Stimulated activated naive B cell treated with anti-CD40 and anti-IgM and Interleukin-4, amounts not matched to agents 10 μg/mL and 1 μg/mL and 100 μg/mL, for 72 hours (primary cell): ENCODE data around the gene SNX4.

Experiments
- ATAC-seq, 2 donors: fragments of 150-1000 bp; cut with Tn5 transposase; replicated peaks; 2 replicates each; pipeline ENCODE4 v1.10.0; 2021; ENCODE audit warnings: moderate library complexity in 1 of 2
- DNase-seq: peaks from one replicate; pipeline ENCODE4 v3.0.0; 2021
- H3K27ac Mint-ChIP-seq: one replicate; pipeline ENCODE4 v1.8.0; 2022; ENCODE audit warnings: mild to moderate bottlenecking, mixed read lengths
- H3K27me3 Mint-ChIP-seq, 2 donors: one replicate each; pipeline ENCODE4 v1.8.0; 2022; ENCODE audit warnings: mixed read lengths in 2 of 2
- H3K36me3 Mint-ChIP-seq, 2 donors: one replicate each; pipeline ENCODE4 v1.8.0; 2022; ENCODE audit warnings: mixed read lengths in 2 of 2, mild to moderate bottlenecking in 1 of 2
- H3K4me1 Mint-ChIP-seq, 2 donors: one replicate each; pipeline ENCODE4 v1.8.0; 2022; ENCODE audit warnings: mixed read lengths in 2 of 2, mild to moderate bottlenecking in 1 of 2
- H3K4me3 Mint-ChIP-seq, 2 donors: one replicate each; pipeline ENCODE4 v1.8.0; 2022; ENCODE audit warnings: mild to moderate bottlenecking in 2 of 2, mixed read lengths in 2 of 2, moderate library complexity in 1 of 2
- H3K9me3 Mint-ChIP-seq, 2 donors: one replicate each; pipeline ENCODE4 v1.8.0; 2022; ENCODE audit warnings: mixed read lengths in 2 of 2, mild to moderate bottlenecking in 1 of 2

The SNX4 gene

GRCh38 chr3:125437631-125438435 is 82.2 kb downstream of the SNX4 start:
- ATAC-seq (peak in 1 of 2 donors; percentile 35), DNase-seq (peak; percentile 27)
- H3K36me3 Mint-ChIP-seq: peaks cover 8% of the 10 kb centered on the region in 2 donors
- H3K4me1 Mint-ChIP-seq: peaks cover 0 to 4% of the 10 kb centered on the region in 2 donors
- no peaks in the 10 kb centered on the region for H3K27me3 Mint-ChIP-seq
- no peak overlapping the region for H3K4me3 Mint-ChIP-seq
- H3K27ac Mint-ChIP-seq: no peak overlapping the region
- H3K9me3 Mint-ChIP-seq: no peaks in the 10 kb centered on the region

DNA sequence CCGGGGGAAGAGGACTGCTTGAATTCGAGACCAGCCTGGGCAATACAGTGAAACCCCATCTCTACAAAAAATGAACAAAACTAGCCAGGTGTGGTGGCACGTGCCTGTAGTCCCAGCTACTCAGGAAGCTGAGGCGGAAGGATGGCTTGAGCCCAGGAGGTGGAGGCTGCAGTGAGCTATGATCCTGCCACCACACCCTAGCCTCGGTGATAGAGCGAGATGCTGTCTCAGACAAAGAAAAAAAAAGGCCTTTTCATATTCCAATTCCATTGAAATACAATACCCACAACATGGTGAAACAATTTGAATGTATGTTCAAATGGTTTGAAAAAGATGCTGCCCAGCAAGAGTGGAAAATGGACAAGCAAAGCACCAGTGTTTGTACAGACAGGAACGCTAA is 83.1 kb downstream of the SNX4 start:
- Mint-ChIP-seq H3K27me3 (no peaks in the 10 kb centered on the region), H3K4me1 (peaks cover 0 to 4% of the 10 kb centered on the region in 2 donors), H3K36me3 (peaks cover 0 to under 1% of the 10 kb centered on the region in 2 donors), H3K27ac (no peak overlapping the region), H3K9me3 (no peaks in the 10 kb centered on the region), H3K4me3 (no peak overlapping the region)
- ATAC-seq: no peak
- no peak for DNase-seq

DNA sequence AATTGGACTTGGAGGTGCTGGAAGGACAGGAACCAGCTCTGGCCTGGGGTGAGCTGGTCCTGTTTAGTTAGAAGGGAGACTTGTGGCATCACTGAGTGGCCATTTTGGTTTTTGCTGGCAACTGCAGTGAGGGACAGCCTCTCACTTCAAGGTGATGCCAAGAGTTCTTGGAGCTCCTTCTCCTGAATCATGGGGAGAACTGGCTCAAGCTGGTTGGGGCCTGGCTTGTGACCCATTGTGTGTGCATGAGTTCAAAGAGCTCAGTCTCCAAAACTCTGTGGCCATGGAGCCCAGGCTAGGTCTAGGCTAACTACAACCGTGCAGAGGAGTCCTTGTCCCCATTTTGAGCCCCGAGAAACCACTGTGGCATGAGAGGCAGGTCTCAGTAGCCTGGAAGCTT is 84.8 kb downstream of the SNX4 start:
- Mint-ChIP-seq H3K36me3 (no peaks in the 10 kb centered on the region), H3K4me3 (no peak overlapping the region), H3K27ac (no peak overlapping the region), H3K27me3 (no peaks in the 10 kb centered on the region), H3K9me3 (no peaks in the 10 kb centered on the region), H3K4me1 (peaks cover 0 to 4% of the 10 kb centered on the region in 2 donors)
- DNase-seq (no peak), ATAC-seq (no peak)

- Mint-ChIP-seq H3K9me3 (no peaks in the 10 kb centered on the region), H3K36me3 (no peaks in the 10 kb centered on the region)
- peak; percentile 16 to 80 for ATAC-seq
These were observed 85.4 kb downstream of the SNX4 start for GRCh38 chr3:125434582-125435011.

GRCh38 chr3:125433611-125434041 is 86.4 kb downstream of the SNX4 start:
- Mint-ChIP-seq H3K27ac (no peak overlapping the region), H3K36me3 (no peaks in the 10 kb centered on the region), H3K4me3 (no peak overlapping the region), H3K4me1 (peaks cover 0 to 4% of the 10 kb centered on the region in 2 donors), H3K27me3 (no peaks in the 10 kb centered on the region), H3K9me3 (no peaks in the 10 kb centered on the region)
- no peak for ATAC-seq
- no peak for DNase-seq

More at GRCh38 chr3:125434582-125435011, 85.4 kb downstream of the SNX4 start:
- H3K4me1 Mint-ChIP-seq: peaks cover 0 to 4% of the 10 kb centered on the region in 2 donors
- peak; percentile 9 for DNase-seq
- H3K27me3 Mint-ChIP-seq: no peaks in the 10 kb centered on the region
- no peak overlapping the region for H3K4me3 Mint-ChIP-seq
- H3K27ac Mint-ChIP-seq: no peak overlapping the region

DNA sequence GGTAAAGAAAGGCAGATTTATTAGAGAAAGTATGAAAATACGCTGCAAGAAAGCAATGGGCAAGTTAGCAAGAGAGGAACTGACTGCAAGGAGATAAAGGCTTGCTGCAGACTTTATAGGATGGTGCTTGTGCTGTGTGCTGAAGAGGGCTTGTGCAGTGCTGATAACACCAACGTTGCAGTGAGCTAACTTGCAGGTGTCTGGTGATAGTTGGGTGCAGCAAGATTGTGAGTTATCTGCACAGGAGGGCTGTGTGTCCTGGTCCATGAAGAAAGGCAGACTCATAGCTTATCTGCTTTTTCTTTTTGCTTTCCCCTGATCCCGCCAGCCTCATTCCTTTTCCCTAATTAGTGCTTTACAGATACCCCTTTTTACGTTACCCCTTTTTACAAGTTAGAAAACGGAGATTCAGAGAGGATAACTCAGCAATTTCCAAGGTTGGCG is 86.9 kb downstream of the SNX4 start:
- no peaks in the 10 kb centered on the region for H3K9me3 Mint-ChIP-seq
- no peak overlapping the region for H3K4me3 Mint-ChIP-seq
- DNase-seq (no peak), ATAC-seq (no peak)
- peaks cover 0 to 4% of the 10 kb centered on the region in 2 donors for H3K4me1 Mint-ChIP-seq
- no peak overlapping the region for H3K27ac Mint-ChIP-seq
- no peaks in the 10 kb centered on the region for H3K36me3 Mint-ChIP-seq
- H3K27me3 Mint-ChIP-seq: no peaks in the 10 kb centered on the region

DNA sequence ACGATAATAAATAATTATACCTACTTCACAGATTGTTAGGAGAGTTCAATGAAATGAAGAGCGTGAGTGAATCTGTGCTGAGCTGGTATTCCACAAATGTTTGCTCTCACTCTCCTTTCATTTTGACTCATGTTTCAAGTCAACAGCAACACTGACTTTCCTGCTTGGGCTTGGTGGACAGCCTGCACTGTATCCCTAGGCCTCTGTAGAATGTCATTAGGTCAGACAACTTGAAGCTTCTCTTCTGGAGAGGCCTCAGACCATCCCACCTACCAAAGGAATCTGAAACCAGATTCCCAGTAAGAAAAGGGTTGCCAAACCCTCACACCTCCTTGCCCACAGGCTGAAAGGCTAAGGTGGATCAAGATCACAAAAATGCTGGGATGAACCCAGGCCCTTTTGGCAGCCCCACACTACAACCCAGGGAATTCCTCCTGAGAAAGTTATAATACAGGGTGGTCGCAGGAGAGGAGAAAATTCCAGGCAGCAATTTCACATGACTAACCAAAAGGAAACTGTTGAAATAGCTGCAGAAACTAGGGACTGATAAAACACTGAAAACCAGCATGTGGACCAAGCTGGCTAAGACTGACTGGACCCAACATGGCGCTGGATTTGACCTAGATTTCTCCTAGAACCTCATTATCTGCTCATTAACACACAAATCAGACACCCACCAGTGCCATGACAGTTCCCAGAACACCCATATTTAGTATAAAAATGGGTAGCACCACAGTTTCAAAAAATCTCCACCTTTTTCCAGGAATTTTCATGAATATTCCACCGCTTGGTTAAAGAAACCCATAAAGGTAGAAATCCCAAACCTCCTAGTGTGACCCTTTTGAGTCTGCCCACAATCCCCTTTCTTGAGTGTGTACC is 87.9 kb downstream of the SNX4 start:
- H3K36me3 Mint-ChIP-seq: no peaks in the 10 kb centered on the region
- H3K9me3 Mint-ChIP-seq: no peaks in the 10 kb centered on the region
- H3K4me1 Mint-ChIP-seq: peaks cover 0 to 4% of the 10 kb centered on the region in 2 donors
- no peak for ATAC-seq
- DNase-seq: no peak
- H3K27me3 Mint-ChIP-seq: no peaks in the 10 kb centered on the region
- H3K4me3 Mint-ChIP-seq: no peak overlapping the region
- H3K27ac Mint-ChIP-seq: no peak overlapping the region

DNA sequence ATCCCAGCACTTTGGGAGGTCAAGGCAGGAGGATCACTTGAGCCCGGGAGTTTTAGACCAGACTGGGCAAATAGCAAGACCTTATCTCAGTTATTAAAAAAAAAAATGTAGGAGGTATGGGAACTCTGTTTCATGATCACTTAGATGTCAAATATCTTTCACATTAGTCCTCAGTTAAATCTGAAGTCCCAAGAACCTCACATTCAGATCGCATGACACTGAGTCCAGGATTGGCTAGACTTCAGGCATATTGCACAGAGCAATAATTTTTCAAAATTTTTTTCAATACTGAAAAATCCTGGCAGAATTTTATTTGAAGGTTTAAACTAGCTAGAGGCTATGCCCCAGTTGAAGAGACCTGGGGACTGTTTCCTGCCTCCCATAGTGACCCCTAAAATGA is 88.6 kb downstream of the SNX4 start:
- Mint-ChIP-seq H3K27me3 (no peaks in the 10 kb centered on the region), H3K36me3 (no peaks in the 10 kb centered on the region), H3K4me3 (no peak overlapping the region), H3K9me3 (no peaks in the 10 kb centered on the region), H3K4me1 (peaks cover 0 to 4% of the 10 kb centered on the region in 2 donors), H3K27ac (no peak overlapping the region)
- no peak for DNase-seq
- ATAC-seq: no peak

DNA sequence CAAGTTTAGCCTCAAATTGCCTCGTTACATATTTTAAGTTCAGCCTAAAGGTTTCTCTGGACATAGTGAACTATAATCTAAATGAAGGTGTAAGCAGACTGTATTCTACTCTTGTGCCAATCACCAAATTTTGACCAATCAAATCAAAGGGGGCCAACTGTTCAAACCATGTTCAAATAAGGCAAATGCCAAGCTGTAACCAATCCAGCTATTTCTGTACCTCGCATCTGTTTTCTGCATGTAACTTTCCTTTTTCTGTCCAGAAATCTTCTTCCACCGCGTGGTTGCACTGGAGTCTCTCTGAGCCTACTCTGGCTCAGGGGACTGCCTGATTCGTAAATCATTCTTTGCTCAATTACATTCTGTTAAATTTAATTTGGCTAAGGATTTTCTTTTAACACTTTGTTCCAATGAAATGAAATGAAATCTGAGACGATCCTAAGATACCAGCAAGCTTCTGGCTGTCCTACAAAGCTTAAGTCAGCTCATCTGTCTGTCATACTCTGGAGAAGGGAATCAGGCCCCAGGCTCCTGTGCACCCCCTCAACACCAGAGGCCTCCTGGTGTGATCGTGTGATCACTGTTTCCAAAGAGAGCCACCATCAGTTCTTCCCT is 91.7 kb downstream of the SNX4 start:
- H3K9me3 Mint-ChIP-seq: peaks cover 0 to 1% of the 10 kb centered on the region in 2 donors
- H3K27me3 Mint-ChIP-seq: no peaks in the 10 kb centered on the region
- H3K36me3 Mint-ChIP-seq: no peaks in the 10 kb centered on the region
- no peaks in the 10 kb centered on the region for H3K4me1 Mint-ChIP-seq
- no peak for DNase-seq
- ATAC-seq: no peak
- no peak overlapping the region for H3K27ac Mint-ChIP-seq
- H3K4me3 Mint-ChIP-seq: no peak overlapping the region

- DNase-seq: no peak
- Mint-ChIP-seq H3K27ac (no peak overlapping the region), H3K9me3 (peaks cover 0 to 4% of the 10 kb centered on the region in 2 donors), H3K4me3 (no peak overlapping the region), H3K36me3 (no peaks in the 10 kb centered on the region), H3K4me1 (peaks cover 0 to 3% of the 10 kb centered on the region in 2 donors), H3K27me3 (peaks cover 0 to 6% of the 10 kb centered on the region in 2 donors)
- no peak for ATAC-seq
These were observed 101.7 kb downstream of the SNX4 start for GRCh38 chr3:125418306-125418705.

DNA sequence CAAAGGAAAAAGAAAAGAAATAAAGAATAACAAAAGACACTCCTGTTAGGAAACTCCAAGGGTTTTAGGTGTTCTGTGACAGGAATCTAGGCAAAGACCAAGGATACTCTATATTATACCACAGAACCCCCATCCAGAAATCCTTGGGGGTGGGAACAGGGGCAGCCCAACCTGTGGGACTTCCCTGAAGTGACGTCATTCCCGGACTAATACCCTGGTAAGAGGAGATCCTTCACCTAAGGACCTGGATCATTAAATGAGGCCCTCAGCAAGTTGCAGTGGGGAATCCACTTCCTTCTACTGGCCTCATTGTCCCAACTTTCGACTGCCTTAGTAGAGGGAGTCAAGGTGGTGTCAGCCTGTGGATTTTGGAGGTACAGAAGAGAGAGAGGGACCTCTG is 103.8 kb downstream of the SNX4 start:
- Mint-ChIP-seq H3K36me3 (no peaks in the 10 kb centered on the region), H3K27ac (no peak overlapping the region), H3K4me1 (peaks cover 0 to 3% of the 10 kb centered on the region in 2 donors), H3K27me3 (peaks cover 3 to 23% of the 10 kb centered on the region in 2 donors), H3K4me3 (no peak overlapping the region), H3K9me3 (peaks cover 0 to 4% of the 10 kb centered on the region in 2 donors)
- DNase-seq (no peak), ATAC-seq (no peak)

DNA sequence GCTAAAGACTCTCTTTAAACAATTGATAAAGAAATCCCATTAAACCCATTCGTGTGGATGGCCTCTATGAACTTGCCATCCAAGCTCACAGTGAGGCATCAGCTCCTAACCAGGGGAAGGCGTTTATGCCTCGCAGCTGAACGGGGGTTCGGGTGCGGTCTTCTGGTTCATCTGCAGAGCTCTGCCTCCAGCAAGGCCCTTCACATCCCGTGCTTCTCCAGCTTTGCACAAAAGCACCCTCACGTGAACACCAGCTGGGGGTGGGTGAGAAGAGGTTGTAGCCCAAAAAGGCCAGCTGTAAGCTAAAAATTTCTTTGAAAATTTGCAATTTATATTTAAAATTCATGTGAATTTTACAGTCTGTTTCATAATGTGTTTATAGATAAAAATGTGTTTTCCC is 105.3 kb downstream of the SNX4 start:
- peaks cover 0 to 4% of the 10 kb centered on the region in 2 donors for H3K9me3 Mint-ChIP-seq
- H3K4me1 Mint-ChIP-seq: peaks cover 0 to 2% of the 10 kb centered on the region in 2 donors
- DNase-seq (no peak), ATAC-seq (no peak)
- H3K36me3 Mint-ChIP-seq: no peaks in the 10 kb centered on the region
- H3K27ac Mint-ChIP-seq: no peak overlapping the region
- peaks cover 14 to 34% of the 10 kb centered on the region in 2 donors for H3K27me3 Mint-ChIP-seq
- H3K4me3 Mint-ChIP-seq: no peak overlapping the region

GRCh38 chr3:125410922-125411321 is 109.1 kb downstream of the SNX4 start:
- Mint-ChIP-seq H3K4me3 (no peak overlapping the region), H3K9me3 (peaks cover 4% of the 10 kb centered on the region in 2 donors), H3K36me3 (peaks cover 3 to 4% of the 10 kb centered on the region in 2 donors), H3K27me3 (peaks cover 29 to 48% of the 10 kb centered on the region in 2 donors), H3K27ac (no peak overlapping the region), H3K4me1 (no peaks in the 10 kb centered on the region)
- ATAC-seq (no peak), DNase-seq (no peak)

- peaks cover 30 to 31% of the 10 kb centered on the region in 2 donors for H3K27me3 Mint-ChIP-seq
- H3K4me1 Mint-ChIP-seq: no peaks in the 10 kb centered on the region
- peaks cover 4 to 5% of the 10 kb centered on the region in 2 donors for H3K36me3 Mint-ChIP-seq
- no peak overlapping the region for H3K27ac Mint-ChIP-seq
- ATAC-seq: no peak
- H3K9me3 Mint-ChIP-seq: peaks cover 10 to 13% of the 10 kb centered on the region in 2 donors
- no peak overlapping the region for H3K4me3 Mint-ChIP-seq
- DNase-seq: no peak
These were observed 113.9 kb downstream of the SNX4 start for GRCh38 chr3:125406070-125406469.
